Kidney epithelial cell (primary cell): ENCODE measurements around the gene CHTF18. TPM values are rescaled to one million over a fixed set of nuclear protein-coding genes. Genes with fewer than 3 reads are reported as not detected.
"Not testable (repeated sequence)": the region's sequence is repeated elsewhere in the genome, so short reads cannot be mapped to it uniquely, and the experiment has no call there.

ENCODE experiments used
- DNase-seq: peaks from one replicate; pipeline ENCODE4 v3.0.0-alpha.2; 2010; ENCODE audit warnings: low read depth
- H3K27me3 ChIP-seq: 2 replicates; pipeline ENCODE4 v1.6.0; 2011; ENCODE audit warnings: low read length; ENCODE audit not compliant: control insufficient read depth, insufficient read depth
- H3K36me3 ChIP-seq: 2 replicates; pipeline ENCODE4 v1.5.1; 2011; ENCODE audit warnings: low read length; ENCODE audit not compliant: control insufficient read depth, insufficient read depth
- H3K4me3 ChIP-seq: 2 replicates; pipeline ENCODE4 v1.5.1; 2011; ENCODE audit warnings: low read depth, mild to moderate bottlenecking, control low read depth, low read length
- CTCF ChIP-seq: IDR thresholded peaks from 2 replicates; pipeline ENCODE4 v1.5.1; 2011; ENCODE audit warnings: mild to moderate bottlenecking, moderate library complexity, low read length, control low read depth, inconsistent platforms; ENCODE audit not compliant: insufficient read depth, poor library complexity, severe bottlenecking
- total RNA-seq: library from RNA; depleted of rRNA; stranded (reverse); fragments of >200 nt; gene quantifications from 2 replicates; pipeline ENCODE4 v1.2.3, GENCODE V29; 2015

The CHTF18 gene
- 20.8 and 23.9 TPM in 2 replicates for total RNA-seq

- TF ChIP-seq CTCF = no peak
- H3K36me3 ChIP-seq = no peaks in the 10 kb centered on the region
- peak; percentile 34 for DNase-seq
- H3K4me3 ChIP-seq = peak within 1 kb of the TSS; percentile 94
- H3K27me3 ChIP-seq = no peaks in the 10 kb centered on the region
Observed at GRCh38 chr16:788399-789126, at the start of gene CHTF18. CHTF18 (plus strand) TSS chr16:788620; CDS start chr16:788685, 65 bp downstream.

- peak overlapping the region; percentile 97 for H3K4me3 ChIP-seq
Observed at GRCh38 chr16:739560-740458, 48.6 kb upstream of the CHTF18 start.

GRCh38 chr16:740459-740763, 48.0 kb upstream of the CHTF18 start:
- TF ChIP-seq CTCF = no peak
- DNase-seq = no peak
- Histone ChIP-seq H3K36me3 (no peaks in the 10 kb centered on the region), H3K4me3 (peak overlapping the region; percentile 97), H3K27me3 (no peaks in the 10 kb centered on the region)

More at GRCh38 chr16:739560-740458, 48.6 kb upstream of the CHTF18 start:
- TF ChIP-seq CTCF = no peak
- no peaks in the 10 kb centered on the region for H3K27me3 ChIP-seq
- DNase-seq = no peak
- H3K36me3 ChIP-seq = no peaks in the 10 kb centered on the region

- no peaks in the 10 kb centered on the region for H3K27me3 ChIP-seq
- TF ChIP-seq CTCF = peak; percentile 23
Observed at GRCh38 chr16:740764-741505, 47.5 kb upstream of the CHTF18 start, which contains the start of gene CIAO3. CIAO3 (minus strand) TSS chr16:740997; CDS start chr16:740985, 12 bp downstream.

GRCh38 chr16:741986-742629, 46.3 kb upstream of the CHTF18 start:
- DNase-seq = no peak
- H3K4me3 ChIP-seq = no peak overlapping the region
- TF ChIP-seq CTCF = no peak
- H3K36me3 ChIP-seq = no peaks in the 10 kb centered on the region
- no peaks in the 10 kb centered on the region for H3K27me3 ChIP-seq

More at GRCh38 chr16:740764-741505, 47.5 kb upstream of the CHTF18 start, which contains the start of gene CIAO3:
- Histone ChIP-seq H3K36me3 (no peaks in the 10 kb centered on the region), H3K4me3 (peak within 1 kb of the TSS; percentile 97)
- no peak for DNase-seq

GRCh38 chr16:742894-743293, 45.5 kb upstream of the CHTF18 start:
- H3K4me3 ChIP-seq, H3K27me3 ChIP-seq, H3K36me3 ChIP-seq, DNase-seq: not testable (repeated sequence)
